ENCODE data around the gene CFDP1. TPM values are rescaled to one million over a fixed set of nuclear protein-coding genes. Genes with fewer than 3 reads are reported as not detected.

Gene CFDP1
- total RNA-seq, 1 experiment from 2014 or later = 97.6 TPM

DNA sequence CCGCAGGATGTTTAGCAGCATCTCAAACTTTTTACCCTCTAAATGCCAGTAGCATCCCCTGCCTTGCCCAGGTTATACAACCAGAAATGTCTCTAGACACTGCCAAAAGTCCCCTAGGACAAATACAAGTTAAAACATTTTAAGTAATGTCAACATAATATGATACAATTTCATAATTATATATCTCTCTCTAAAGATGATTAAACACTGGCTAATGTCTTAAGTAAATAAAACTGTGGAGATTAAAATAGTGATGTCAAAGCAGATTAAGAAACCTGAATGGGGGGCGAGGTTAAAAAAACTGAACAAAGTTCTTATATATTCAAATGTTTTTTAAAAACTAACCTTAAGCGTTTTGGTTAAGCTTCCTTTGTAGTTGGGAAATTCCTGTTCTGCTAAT, 62.1 kb downstream of the CFDP1 start:
- H3K27ac ChIP-seq (ENCODE audit: low read depth, low read length, poor library complexity, severe bottlenecking) = no peak overlapping the region
- CTCF ChIA-PET = interaction anchor here (0.6 kb wide), 1 partner anchor 152 kb away, joined by 3 read pairs; no protein-coding TSS in a partner anchor

DNA sequence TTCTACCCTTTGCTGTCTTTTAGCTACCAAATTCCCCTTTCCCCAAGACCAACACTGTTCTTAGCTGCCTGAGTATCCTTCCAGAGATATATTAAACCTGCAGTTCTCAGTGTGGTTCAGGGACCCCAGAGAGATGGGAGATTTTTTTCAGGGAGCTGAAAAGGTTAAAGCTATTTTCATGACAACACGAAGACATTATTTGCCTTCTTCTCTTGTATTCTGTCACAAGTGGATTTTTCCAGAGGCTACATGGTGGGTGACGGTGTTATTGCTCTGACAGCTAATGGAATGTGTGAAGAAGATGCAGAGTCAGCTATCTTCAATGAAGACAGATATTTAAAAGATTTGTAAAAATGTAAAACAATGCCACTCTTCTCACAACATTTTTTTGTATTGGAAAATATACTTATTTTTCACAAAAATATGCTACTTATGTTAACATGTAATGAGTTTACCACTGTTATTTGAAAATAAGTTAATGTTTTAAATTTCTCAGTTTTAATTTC, 69.0 kb downstream of the CFDP1 start:
- ChIA-PET CTCF (no interaction called here), POLR2A (ENCODE audit: low non-redundant PET) (no interaction called here)

More for the DNA sequence above, 62.1 kb downstream of the CFDP1 start:
- peaks cover 6% of the 10 kb centered on the region for H3K4me1 ChIP-seq (ENCODE audit: insufficient read depth, low read length, poor library complexity, severe bottlenecking)
- POLR2A ChIA-PET (ENCODE audit: low non-redundant PET) = no interaction called here
- no peak for DNase-seq (ENCODE audit: low spot score)
- TF ChIP-seq EZH2 (IDR thresholded peaks at IDR 0.05; ENCODE audit: borderline replicate concordance, low read depth, low read length, poor library complexity, severe bottlenecking) = no peak
- TF ChIP-seq, protein P1, sequence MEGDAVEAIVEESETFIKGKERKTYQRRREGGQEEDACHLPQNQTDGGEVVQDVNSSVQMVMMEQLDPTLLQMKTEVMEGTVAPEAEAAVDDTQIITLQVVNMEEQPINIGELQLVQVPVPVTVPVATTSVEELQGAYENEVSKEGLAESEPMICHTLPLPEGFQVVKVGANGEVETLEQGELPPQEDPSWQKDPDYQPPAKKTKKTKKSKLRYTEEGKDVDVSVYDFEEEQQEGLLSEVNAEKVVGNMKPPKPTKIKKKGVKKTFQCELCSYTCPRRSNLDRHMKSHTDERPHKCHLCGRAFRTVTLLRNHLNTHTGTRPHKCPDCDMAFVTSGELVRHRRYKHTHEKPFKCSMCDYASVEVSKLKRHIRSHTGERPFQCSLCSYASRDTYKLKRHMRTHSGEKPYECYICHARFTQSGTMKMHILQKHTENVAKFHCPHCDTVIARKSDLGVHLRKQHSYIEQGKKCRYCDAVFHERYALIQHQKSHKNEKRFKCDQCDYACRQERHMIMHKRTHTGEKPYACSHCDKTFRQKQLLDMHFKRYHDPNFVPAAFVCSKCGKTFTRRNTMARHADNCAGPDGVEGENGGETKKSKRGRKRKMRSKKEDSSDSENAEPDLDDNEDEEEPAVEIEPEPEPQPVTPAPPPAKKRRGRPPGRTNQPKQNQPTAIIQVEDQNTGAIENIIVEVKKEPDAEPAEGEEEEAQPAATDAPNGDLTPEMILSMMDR (conservative IDR thresholded peaks at IDR 0.05; ENCODE audit: low read depth, low read length) = no peak
- intact Hi-C loops (cut with micrococcal nuclease; ENCODE audit: unreplicated experiment) = no loop called here
- no TSS peak for BruUV-seq (replicated peaks)
- H3K4me3 ChIP-seq (ENCODE audit: low read depth, low read length, poor library complexity, severe bottlenecking) = no peak overlapping the region
- H3K9me3 ChIP-seq (ENCODE audit: low read depth, low read length, poor library complexity, severe bottlenecking) = no peaks in the 10 kb centered on the region
- H3K27me3 ChIP-seq (replicated peaks; ENCODE audit: insufficient read depth, low read depth, low read length, poor library complexity) = no peaks in the 10 kb centered on the region
- no peaks in the 10 kb centered on the region for H3K36me3 ChIP-seq (ENCODE audit: insufficient read depth, low read length, poor library complexity, severe bottlenecking)

DNA sequence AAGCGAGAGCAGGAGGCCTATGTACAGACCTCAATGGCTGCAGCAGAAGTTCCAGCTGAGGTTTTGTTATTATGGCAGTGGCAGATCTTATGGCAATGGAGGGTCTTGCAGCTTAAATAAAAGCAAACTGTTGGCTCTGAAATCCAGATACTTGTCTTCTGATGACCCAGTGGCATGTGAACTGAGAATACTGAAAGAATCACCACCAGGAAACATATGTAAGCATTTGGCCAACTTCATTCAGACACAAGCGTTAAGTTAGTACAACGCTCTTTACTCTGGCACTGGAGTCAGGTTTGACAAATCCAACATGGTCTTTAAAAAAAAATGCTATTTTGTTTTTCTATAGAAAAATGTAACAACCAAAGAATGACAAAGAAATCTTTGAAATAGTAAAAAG, 70.5 kb downstream of the CFDP1 start:
- ChIA-PET POLR2A (ENCODE audit: low non-redundant PET) (no interaction called here), CTCF (no interaction called here)
- intact Hi-C loops (cut with micrococcal nuclease; ENCODE audit: unreplicated experiment) = no loop called here

More for the DNA sequence above, 69.0 kb downstream of the CFDP1 start:
- H3K9me3 ChIP-seq (ENCODE audit: low read depth, low read length, poor library complexity, severe bottlenecking) = no peaks in the 10 kb centered on the region
- BruUV-seq (replicated peaks) = no TSS peak
- H3K27ac ChIP-seq (ENCODE audit: low read depth, low read length, poor library complexity, severe bottlenecking) = no peak overlapping the region
- no peak for DNase-seq (ENCODE audit: low spot score)
- no peaks in the 10 kb centered on the region for H3K36me3 ChIP-seq (ENCODE audit: insufficient read depth, low read length, poor library complexity, severe bottlenecking)
- H3K4me1 ChIP-seq (ENCODE audit: insufficient read depth, low read length, poor library complexity, severe bottlenecking) = peaks cover 3% of the 10 kb centered on the region
- intact Hi-C loops (cut with micrococcal nuclease; ENCODE audit: unreplicated experiment) = no loop called here
- H3K4me3 ChIP-seq (ENCODE audit: low read depth, low read length, poor library complexity, severe bottlenecking) = no peak overlapping the region
- TF ChIP-seq, protein P1 (conservative IDR thresholded peaks at IDR 0.05; ENCODE audit: low read depth, low read length) = no peak
- H3K27me3 ChIP-seq (replicated peaks; ENCODE audit: insufficient read depth, low read depth, low read length, poor library complexity) = no peaks in the 10 kb centered on the region

More for the DNA sequence above, 70.5 kb downstream of the CFDP1 start:
- Histone ChIP-seq H3K27me3 (replicated peaks; ENCODE audit: insufficient read depth, low read depth, low read length, poor library complexity) (no peaks in the 10 kb centered on the region), H3K36me3 (ENCODE audit: insufficient read depth, low read length, poor library complexity, severe bottlenecking) (no peaks in the 10 kb centered on the region), H3K4me1 (ENCODE audit: insufficient read depth, low read length, poor library complexity, severe bottlenecking) (peaks cover 10% of the 10 kb centered on the region), H3K4me3 (ENCODE audit: low read depth, low read length, poor library complexity, severe bottlenecking) (no peak overlapping the region), H3K9me3 (ENCODE audit: low read depth, low read length, poor library complexity, severe bottlenecking) (no peaks in the 10 kb centered on the region), H3K27ac (ENCODE audit: low read depth, low read length, poor library complexity, severe bottlenecking) (no peak overlapping the region)
- TF ChIP-seq, protein P1 (conservative IDR thresholded peaks at IDR 0.05; ENCODE audit: low read depth, low read length) = no peak
- no peak for TF ChIP-seq EZH2 (IDR thresholded peaks at IDR 0.05; ENCODE audit: borderline replicate concordance, low read depth, low read length, poor library complexity, severe bottlenecking)
- BruUV-seq (replicated peaks) = no TSS peak
- no peak for DNase-seq (ENCODE audit: low spot score)
